ENCODE data around the gene ELK4.
"Not testable (repeated sequence)": the region's sequence is repeated elsewhere in the genome, so short reads cannot be mapped to it uniquely, and the experiment has no call there.

The ELK4 gene

DNA sequence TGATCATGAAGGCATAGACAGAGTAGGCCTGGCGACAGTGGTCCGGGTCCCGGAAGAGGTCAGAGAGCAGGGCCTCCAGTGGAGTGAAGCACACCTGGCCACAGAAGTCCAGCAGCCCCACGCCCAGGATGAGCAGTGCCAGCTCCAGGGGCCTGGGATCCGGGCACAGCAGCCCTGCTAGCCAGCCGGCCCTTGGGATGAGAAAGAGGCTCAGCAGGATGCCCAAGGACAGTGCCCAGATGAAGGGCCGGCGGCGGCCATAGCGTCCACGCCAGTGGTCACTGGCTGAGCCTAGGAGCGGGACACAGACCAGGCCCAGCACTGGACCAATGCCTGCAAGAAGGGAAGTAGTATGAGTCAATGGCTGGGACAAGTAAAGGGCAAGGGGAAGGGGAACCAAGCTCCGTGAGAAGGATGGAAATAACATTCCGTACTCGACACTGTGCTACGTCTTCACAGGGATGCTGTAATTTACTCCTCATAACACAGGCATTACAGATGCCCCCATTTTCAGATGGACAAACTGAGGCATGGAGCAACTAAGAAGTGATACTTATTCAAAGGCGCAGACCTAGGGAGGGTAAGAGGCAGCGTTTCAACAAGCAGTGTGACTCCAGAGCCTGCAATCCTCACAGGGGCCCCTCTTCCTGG lies 31.6 kb upstream of the ELK4 start:
- DNase-seq: no peak

DNA sequence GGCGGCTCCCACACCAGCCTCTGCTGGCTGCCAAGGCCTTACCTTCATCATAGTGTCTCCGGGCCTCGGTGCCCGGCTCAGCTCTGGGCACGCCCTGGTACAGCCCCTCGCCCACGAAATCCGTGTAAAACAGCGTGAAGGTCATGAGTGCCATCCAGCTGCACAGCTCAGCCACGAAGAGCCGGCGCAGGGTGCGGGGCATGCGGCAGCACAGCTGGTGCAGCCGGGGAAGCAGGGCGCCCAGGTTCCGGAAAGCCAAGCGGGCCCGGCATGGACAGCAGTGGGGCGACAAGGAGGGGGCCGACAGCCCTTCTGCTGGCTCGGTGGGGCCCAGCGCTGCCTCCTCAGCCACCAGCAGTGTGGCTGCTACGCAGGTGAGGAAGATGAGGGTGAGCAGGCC lies 31.0 kb upstream of the ELK4 start:
- no peak for DNase-seq

DNA sequence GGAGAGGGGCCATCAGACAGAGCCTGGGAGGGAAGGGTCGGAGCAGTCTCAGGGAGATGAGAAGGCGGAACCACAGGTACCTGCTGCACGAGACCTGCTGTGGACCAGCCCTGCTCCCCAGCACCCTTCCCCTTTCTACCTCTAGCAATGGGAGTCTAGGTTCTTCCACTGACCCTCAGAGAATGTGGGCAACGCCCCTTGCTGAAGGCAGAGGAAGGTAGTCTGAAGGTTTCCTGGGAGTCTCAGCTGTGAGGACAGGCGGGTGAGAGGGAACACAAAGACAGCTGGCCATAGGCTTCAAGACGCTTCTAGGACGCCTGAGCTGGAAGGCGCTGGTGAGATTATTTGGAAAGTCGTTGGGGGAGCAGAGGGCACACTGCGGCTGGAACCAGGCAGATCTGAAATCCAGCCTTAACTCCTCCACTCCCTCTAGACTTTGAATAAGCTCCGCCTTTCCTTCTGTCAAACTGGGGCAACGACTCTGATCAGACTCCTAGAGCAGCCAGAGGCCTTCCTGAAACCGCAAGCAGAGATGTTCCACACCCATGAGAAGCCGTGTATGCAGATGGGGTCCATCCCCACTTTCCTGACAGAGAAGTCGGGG lies 30.4 kb upstream of the ELK4 start:
- DNase-seq: no peak

GRCh38 chr1:205661429-205662134 lies 29.8 kb upstream of the ELK4 start:
- no peak for DNase-seq

DNA sequence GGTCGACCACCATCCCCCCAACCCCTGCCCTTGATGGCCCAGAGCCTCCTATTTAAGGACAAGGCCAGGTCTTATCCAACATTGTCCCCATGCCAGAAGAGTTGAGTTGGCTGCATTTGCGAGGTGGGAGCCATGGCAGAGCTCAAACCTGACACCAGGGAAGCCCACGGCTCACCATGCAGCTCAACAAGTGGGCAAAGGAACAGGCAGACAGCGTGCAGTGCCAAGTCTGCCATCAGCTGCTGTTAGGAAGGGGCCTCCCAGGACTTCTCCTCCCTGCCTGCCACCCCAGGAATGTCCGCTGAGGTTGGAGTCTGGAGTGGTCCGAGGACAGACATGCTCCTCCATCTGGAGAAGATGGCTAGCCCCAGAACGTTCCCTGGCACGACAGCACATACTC lies 28.6 kb upstream of the ELK4 start:
- DNase-seq: no peak

- peak; percentile 23 for DNase-seq
These were observed 27.3 kb upstream of the ELK4 start for GRCh38 chr1:205658943-205659581.

- no peak for DNase-seq
These were observed 24.4 kb upstream of the ELK4 start for GRCh38 chr1:205656236-205656635.

DNA sequence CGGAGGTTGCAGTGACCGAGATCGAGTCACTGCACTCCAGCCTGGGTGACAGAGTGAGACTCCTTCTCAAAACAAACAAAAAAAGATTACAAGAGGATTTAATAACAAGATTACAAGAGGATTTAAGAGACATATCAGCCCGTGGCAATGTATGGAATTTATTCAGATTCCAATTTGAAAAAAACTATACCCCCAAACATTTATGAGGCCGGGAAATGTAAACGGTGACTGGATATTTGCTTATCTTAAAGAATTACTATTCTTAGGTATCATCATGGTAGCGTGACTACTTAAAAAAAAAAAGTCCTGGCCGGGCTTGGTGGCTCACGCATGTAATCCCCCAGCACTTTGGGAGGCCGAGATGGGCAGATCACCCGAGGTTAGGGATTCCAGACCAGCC lies 21.2 kb upstream of the ELK4 start:
- DNase-seq: no peak

- no peak for DNase-seq
These were observed 18.4 kb upstream of the ELK4 start for GRCh38 chr1:205650241-205650640.

DNA sequence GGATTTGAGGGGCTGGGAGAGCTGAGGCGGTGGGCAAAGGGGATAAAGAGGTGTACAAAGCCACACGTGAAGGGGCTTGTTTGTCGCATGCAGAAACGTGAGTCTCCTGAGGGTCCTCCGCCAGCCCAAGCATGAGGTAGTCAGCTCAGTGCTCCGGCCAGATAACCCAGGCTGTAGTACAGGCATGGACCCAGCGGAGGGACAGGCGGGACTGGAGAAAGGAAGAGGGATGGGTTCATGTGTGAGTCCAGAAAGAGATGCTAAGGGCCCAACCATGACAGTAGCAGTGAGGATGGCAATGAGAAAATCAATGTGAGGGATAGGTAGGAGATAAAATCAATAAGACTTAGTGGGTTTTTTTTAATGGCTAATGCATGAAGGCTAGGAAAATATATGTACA lies 13.7 kb upstream of the ELK4 start:
- no peak for DNase-seq

GRCh38 chr1:205642679-205643307 lies 11.0 kb upstream of the ELK4 start:
- DNase-seq: no peak

DNA sequence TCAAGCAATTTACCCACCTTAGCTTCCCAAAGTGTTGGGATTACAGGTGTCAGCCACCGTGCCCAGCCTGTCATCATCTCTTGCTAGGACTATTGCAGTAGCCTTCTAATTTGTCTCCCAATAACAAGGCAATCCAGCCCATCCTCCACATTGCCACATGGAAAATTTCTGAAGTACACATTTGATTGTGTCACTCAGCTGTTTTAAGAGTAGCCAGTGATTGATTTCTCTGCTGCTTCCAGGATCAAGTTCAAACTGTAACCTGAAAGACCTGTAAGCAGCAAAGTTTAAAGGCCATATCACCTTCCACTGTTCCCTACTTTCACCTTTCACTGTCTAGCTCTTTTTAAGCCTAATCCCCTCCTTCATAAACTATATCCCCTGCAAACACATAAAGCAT lies 7.8 kb upstream of the ELK4 start:
- no peak for DNase-seq

GRCh38 chr1:205637854-205638468 lies 6.2 kb upstream of the ELK4 start:
- DNase-seq: no peak

GRCh38 chr1:205636732-205637131 lies 4.9 kb upstream of the ELK4 start:
- DNase-seq: no peak

- not testable (repeated sequence) for DNase-seq
These were observed 4.3 kb upstream of the ELK4 start for GRCh38 chr1:205636138-205636530.

- DNase-seq: no peak
These were observed 1.7 kb upstream of the ELK4 start for GRCh38 chr1:205633421-205633976.

- no peak for DNase-seq
These were observed 908 bp upstream of the ELK4 start for GRCh38 chr1:205632669-205633169.

GRCh38 chr1:205631010-205631767 lies 622 bp downstream of the ELK4 start:
- peak; percentile 90 for DNase-seq

DNA sequence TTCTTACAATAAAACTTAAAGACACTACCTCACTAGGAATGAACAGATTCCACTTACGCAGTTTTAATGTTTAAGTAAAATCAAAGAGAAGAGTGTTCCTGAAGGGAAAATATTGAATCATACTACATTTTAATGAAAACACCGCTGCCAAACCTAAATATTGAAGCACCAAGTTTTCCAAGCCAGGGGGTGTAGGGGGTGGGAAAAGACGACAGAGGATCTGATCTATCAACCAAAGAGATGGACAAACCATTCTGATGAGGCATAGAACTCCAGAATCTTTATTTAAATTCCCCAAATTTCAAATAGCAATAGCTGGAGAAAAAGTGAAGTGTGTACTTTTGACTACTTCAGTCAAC lies 1.2 kb downstream of the ELK4 start:
- DNase-seq: no peak

GRCh38 chr1:205630241-205630640 lies 1.6 kb downstream of the ELK4 start:
- no peak for DNase-seq

GRCh38 chr1:205629751-205630150 lies 2.1 kb downstream of the ELK4 start:
- DNase-seq: no peak

- no peak for DNase-seq
These were observed 3.9 kb downstream of the ELK4 start for GRCh38 chr1:205627956-205628355.
